Measurements from ENCODE around the gene TENM3.

DNA sequence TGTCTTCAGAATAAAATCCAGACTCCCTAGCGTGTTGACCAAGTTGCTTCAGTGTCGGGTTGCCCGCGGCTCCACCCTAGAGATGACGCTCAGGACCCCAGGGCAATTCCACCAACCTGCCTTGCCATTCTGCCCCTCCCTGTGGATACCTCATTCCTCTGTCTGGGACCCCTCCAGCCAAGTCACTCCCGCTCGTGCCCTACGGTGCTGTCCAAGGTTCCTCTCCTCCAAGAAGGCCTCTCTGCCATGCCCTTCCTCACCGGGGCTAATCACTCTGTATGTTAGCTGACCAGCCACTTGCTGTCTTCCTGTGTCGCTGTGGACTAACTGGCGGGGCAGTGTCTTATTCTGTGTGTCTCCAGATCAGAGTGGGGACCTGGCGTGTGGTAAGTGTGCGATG, 46.6 kb downstream of the TENM3 start:
- TF ChIP-seq SIN3A (IDR thresholded peaks at IDR 0.05; ENCODE audit: borderline replicate concordance, low read depth, low read length), result no peak
- TF ChIP-seq, protein P1, sequence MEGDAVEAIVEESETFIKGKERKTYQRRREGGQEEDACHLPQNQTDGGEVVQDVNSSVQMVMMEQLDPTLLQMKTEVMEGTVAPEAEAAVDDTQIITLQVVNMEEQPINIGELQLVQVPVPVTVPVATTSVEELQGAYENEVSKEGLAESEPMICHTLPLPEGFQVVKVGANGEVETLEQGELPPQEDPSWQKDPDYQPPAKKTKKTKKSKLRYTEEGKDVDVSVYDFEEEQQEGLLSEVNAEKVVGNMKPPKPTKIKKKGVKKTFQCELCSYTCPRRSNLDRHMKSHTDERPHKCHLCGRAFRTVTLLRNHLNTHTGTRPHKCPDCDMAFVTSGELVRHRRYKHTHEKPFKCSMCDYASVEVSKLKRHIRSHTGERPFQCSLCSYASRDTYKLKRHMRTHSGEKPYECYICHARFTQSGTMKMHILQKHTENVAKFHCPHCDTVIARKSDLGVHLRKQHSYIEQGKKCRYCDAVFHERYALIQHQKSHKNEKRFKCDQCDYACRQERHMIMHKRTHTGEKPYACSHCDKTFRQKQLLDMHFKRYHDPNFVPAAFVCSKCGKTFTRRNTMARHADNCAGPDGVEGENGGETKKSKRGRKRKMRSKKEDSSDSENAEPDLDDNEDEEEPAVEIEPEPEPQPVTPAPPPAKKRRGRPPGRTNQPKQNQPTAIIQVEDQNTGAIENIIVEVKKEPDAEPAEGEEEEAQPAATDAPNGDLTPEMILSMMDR (IDR thresholded peaks at IDR 0.05), result no peak
- TF ChIP-seq, protein P2, sequence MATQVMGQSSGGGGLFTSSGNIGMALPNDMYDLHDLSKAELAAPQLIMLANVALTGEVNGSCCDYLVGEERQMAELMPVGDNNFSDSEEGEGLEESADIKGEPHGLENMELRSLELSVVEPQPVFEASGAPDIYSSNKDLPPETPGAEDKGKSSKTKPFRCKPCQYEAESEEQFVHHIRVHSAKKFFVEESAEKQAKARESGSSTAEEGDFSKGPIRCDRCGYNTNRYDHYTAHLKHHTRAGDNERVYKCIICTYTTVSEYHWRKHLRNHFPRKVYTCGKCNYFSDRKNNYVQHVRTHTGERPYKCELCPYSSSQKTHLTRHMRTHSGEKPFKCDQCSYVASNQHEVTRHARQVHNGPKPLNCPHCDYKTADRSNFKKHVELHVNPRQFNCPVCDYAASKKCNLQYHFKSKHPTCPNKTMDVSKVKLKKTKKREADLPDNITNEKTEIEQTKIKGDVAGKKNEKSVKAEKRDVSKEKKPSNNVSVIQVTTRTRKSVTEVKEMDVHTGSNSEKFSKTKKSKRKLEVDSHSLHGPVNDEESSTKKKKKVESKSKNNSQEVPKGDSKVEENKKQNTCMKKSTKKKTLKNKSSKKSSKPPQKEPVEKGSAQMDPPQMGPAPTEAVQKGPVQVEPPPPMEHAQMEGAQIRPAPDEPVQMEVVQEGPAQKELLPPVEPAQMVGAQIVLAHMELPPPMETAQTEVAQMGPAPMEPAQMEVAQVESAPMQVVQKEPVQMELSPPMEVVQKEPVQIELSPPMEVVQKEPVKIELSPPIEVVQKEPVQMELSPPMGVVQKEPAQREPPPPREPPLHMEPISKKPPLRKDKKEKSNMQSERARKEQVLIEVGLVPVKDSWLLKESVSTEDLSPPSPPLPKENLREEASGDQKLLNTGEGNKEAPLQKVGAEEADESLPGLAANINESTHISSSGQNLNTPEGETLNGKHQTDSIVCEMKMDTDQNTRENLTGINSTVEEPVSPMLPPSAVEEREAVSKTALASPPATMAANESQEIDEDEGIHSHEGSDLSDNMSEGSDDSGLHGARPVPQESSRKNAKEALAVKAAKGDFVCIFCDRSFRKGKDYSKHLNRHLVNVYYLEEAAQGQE (IDR thresholded peaks at IDR 0.05; ENCODE audit: low read depth, low read length), result peak; percentile 81; the same call in 1 of the 2 replicates
- no peak for TF ChIP-seq GABPA (IDR thresholded peaks at IDR 0.05; ENCODE audit: low read depth)
